Suppressor macrophage treated with lipopolysaccharide for 4 hours (primary cell): Measurements from ENCODE around the gene ANKEF1.
"Not testable (repeated sequence)": the region's sequence is repeated elsewhere in the genome, so short reads cannot be mapped to it uniquely, and the experiment has no call there.

Experiments
- DNase-seq: peaks from one replicate; pipeline ENCODE4 v3.0.0-alpha.2; 2020

Gene ANKEF1

DNA sequence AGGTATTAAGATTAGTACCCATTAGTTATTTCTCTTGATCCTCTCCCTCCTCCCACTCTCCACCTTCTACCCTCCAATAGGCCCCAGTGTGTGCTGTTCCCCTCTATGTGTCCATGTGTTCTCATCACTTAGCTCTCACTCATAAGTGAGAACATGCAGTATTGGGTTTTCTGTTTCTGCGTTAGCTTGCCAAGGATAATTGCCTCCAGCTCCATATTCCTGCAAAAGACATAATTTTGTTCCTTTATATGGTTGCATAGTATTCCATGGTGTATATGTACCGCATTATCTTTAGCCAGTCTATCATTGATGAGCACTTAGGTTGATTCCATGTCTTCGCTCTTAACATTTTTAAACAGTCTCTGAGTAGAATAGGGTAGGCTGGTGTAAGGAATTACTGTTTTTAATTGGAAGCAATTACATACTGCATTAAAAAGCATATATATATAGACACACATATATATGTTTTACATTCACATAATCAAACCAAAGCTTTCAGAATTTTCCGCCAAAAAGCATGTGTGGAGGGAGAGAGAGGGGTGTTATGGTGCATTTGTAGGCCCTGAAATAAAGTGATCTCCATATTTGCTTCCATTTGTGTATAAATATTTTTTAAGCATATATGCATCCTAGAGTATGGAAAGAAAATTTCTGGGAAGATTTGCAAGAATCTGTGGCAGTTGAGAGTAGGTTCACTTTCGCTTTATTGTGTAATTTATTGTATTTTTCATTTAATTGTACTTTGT, 709 bp upstream of the ANKEF1 start:
- DNase-seq: no peak

DNA sequence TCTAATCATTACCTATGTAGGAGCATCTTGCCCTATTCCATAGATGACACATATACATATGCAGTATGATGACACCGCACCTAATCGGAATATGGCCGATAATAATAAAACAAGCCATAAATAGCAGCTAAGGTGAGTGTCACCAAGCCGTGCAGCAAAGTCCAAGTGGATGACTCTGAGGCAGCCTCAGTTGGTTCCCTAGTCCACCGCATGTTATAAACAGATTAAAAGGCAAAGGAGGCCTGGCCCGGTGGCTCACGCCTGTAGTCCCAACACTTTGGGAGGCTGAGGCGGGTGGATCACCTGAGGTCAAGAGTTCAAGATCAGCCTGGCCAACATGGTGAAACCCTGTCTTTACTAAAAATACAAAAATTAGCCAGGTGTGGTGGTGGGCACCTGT, 1.5 kb downstream of the ANKEF1 start:
- not testable (repeated sequence) for DNase-seq

DNA sequence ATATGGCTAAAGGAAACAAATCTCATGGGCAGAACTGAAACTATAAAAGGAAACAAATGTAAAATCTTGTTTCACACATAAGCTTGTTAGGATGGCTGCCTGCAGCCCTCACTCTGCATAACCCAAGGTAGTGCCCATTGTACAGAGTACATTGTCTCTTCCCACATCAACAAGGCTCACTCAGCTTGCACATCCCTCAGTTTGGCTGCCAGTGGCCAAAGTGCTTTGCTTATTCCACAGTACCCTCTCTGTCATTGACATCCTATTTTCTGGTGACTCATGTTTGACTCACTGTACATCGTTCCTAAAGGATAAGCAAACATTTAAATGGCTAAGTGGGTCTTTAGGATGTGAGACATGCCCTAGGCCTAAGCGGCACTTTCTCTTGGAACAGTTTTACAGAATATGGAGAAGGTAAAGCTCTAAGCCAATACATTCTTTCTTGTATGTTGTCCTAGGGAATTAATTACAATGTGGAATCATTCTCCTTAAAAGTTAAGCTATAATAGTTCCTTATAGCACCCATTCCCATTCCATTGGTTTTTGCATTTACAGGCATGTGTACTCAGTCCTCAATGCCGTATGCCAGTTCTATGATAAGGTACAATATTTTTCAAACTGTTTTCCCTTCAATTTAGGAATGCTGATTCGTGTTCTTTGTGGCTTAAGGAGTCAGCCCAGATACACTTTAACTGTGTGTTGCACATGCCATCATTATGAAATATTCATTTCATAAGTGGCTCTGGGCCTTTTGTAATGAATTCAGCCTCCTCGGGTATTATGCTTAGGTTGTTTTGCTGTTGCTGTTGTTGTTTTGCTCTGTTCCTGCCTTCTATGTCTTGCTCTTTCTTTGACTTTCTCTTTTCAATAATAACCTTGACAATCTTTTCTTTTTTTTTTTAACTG, 5.5 kb downstream of the ANKEF1 start:
- peak; percentile 45 for DNase-seq

- peak; percentile 30 for DNase-seq
Observed at GRCh38 chr20:10042086-10042485, 7.3 kb downstream of the ANKEF1 start.

GRCh38 chr20:10047427-10047826, 12.6 kb downstream of the ANKEF1 start:
- DNase-seq: peak; percentile 14

DNA sequence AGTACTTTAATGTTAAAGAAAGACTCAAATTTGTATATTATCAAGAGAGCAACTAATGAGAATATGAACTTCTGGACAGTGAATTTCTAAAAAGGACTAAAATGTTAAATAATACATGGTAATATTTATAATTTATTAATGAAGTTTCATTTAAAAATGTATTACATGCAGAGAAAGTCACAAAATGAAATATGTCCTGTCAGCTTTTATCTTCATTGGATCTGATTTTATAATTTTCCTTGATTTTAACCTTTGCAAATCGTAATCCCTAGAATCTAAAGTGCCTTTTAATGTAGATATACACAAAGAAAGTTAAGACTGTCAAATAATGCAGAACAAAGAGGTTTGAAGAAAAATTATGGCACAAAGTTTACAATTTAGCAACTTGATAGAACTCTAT, 16.4 kb downstream of the ANKEF1 start:
- DNase-seq: no peak

DNA sequence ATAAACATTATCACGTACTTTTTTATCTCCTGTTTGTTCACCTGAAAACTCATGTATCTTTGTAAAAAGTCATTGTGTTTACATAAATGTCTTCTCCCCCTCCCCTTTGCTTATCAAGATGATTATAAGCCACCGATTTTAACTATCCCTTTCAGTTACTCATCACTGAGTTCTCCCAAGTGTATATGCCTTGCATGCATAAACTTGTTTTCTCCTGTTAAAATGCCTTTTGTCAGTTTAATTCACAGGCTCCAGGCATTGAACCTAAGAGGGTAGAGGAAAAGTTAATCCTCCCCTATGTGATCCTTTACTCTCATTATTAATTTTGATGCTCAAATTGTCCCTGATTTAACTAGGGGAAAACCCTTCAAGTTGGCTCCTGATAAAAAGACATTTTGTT, 24.2 kb downstream of the ANKEF1 start:
- no peak for DNase-seq

DNA sequence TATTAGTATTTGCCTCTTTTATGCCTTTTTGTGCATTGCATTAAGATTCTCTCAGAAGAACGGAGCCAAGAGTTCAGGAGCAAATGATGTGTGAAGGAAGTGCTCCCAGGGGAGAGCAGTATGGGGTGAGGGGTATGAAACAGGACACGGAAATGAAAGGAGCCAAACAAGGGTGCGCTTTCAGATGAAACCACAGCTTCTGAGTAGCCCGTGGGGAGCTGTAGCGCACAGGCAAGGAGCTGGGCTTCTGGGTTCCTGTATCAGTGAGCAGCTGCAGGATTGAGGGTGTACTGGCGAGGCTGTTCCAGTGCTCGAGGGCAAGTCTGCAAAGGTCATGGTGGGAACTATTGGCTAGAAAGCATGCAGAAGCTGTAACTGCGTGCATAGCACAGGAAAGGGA, 25.4 kb downstream of the ANKEF1 start:
- no peak for DNase-seq

DNA sequence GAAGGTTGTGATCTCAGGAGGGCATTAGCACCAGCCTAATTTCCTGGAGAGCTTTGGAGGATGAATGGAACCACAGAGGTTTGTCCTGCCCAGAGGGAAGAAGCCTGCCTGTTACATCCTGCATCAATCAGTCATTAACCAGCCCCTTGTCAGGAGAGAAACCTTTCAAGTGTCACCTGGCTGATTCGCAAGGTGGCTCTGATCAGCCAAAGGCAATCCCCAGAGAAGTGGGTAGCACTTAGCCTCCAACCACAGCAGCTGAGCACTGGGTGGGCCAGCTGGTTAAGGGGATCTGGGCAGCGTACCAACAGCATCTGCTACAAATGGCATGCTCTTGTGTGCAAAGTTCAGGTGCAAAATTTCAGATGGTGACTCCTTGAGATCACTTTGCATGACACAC, 26.9 kb downstream of the ANKEF1 start:
- no peak for DNase-seq

- DNase-seq: no peak
Observed at GRCh38 chr20:10063482-10063881, 28.7 kb downstream of the ANKEF1 start.

DNA sequence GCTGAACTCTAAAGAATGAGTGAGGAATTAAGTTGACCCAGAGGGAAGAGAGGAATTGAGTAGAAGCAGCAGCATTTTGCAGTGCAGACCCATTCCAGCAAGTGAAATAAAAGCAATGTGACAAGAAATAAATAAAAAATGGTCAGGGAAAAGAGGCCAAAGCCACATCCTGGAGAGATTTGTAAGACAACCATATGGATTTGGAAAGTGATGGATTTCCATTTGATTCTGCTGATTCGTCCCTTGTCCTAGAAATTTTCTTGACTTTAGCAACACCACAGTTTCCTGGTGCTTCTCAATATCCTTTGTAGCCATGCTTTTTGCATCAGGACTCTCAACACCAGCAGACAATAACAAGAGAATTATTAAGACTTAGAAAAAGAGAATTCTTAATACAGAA, 29.8 kb downstream of the ANKEF1 start:
- no peak for DNase-seq

DNA sequence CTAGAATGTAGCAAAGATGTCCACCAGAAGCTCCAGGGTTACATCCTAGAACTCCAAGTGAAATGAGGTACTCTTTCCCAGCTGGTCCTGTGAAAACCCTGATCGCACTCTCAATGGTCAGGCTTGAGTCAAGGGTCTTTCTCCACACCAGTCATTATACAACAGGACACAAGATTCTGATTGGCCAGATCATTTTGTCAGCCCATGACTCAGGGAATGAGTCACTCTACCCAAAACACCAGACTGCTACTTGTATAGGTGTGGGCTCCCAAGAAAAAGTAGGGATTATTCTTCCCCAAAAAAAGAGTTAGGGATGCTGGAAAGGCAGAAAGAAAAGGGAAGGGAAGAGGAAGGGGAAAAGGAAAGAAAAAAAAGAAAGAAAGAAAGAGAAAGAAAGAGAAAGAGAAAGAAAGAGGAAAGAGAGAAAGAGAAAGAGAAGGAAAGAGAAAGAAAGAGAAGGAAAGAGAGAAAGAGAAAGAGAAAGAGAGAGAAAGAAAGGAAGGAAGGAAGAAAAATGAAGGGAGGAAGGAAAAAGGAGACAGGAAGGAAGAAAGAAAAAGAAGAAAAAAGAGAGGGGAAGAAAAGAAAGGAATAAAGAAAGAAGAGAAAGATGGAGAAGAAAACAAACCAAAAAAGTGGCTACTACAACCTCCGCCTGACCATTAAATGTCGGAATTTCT, 30.5 kb downstream of the ANKEF1 start:
- DNase-seq: no peak

- DNase-seq: no peak
Observed at GRCh38 chr20:10067321-10067720, 32.5 kb downstream of the ANKEF1 start.

DNA sequence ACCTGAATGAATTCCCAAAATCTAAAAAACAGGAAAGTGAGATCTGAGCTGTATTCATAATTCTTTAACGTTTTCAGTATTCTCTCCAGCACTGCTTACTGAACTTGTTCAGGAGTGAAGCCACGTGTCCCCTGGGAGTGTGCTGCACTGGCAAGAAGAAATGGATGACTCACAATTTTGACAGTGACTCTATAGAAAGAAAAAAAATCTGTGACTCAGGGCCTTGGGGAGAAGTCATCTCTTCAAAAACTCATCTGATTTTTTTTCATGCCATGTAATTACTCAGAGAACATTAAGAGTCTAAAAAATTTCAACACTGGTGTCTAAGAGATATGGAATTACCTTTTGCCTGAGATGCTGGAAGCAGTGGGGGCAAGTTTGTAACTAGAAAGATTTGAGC, 39.7 kb downstream of the ANKEF1 start:
- peak; percentile 70 for DNase-seq

DNA sequence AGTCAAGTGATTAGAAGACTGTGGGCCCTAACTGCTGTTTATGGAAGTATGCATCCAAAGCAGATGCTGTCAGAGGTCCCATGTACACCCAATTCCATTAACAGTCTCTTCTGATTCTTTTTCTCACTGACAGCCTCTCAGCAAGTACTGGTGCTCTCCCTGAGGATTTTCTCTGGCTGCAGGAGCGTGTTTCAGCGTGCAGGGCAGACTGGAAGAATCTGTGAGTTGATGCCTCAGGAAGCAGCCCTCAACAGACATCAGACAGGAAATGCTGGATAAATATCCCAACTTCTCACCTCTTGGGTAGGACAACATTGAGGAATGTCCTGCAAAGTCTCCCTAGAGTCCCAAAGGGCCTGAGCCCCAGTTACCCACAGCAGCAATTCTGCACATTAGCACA, 40.8 kb downstream of the ANKEF1 start:
- DNase-seq: no peak

DNA sequence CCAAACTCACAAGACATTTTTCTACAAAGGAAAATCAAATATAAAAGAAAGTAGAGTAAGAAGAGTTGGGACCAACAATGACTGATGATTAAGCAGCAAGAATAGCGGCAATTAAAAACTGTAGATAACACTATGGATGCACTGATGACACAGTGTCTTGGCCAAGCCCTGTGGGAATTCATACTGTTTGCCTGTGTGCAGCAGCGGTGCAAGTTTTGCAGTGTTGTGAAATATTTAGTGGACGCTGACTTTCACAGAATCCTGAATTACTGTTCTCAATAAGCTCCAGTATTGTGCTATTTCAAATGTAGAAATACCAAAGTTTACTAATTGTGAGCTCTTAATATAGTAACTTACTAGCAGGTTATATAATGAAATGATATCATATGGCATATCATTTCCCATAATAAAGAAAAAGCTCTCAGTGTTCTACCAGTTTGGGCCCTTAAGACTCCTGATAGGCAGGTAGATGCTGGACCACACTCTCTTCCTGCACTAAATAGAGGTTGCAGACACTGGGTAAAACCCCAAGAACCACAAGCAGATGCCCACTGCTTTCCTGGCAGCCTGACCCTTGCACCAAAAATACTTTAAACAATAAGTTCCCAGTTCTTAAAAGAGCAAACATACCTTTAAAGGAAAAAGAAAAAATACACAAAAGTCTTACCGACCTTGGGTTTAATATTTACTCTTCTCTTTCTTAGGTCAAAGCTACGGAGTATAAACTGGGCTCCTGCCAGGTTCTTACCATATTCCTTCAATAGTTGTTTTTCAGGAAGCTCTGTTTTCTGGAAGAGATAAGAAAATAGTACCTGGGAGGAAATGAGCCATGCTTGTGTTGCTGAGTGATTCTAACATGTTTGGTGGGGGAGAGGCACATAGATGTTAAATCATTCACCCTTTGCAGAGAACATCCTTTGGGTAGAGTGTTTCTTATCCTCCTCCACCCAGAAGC, 41.6 kb downstream of the ANKEF1 start:
- DNase-seq: no peak

DNA sequence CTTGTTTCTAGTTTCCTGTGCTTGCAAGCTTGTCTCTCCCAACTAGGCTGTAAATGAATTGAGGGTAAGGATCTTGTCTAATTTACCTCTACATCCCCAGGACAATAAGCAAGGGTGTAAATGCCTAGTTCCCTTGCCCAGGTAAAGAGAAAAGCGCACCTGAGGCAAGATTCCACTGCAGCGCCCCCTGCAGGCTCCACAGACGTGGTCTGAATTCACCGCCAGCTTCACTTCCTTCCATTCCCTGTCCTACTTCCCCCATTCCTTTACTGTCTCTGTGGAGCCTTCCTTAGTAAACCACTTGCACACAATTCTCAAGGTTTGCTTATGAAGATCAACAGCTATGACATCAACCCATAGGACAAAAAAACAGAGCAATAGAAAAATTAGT, 42.3 kb downstream of the ANKEF1 start:
- DNase-seq: no peak

GRCh38 chr20:10077886-10078285, 43.1 kb downstream of the ANKEF1 start:
- no peak for DNase-seq

- DNase-seq: no peak
Observed at GRCh38 chr20:10078403-10078802, 43.6 kb downstream of the ANKEF1 start.

- DNase-seq: no peak
Observed at GRCh38 chr20:10079964-10080363, 45.2 kb downstream of the ANKEF1 start.

DNA sequence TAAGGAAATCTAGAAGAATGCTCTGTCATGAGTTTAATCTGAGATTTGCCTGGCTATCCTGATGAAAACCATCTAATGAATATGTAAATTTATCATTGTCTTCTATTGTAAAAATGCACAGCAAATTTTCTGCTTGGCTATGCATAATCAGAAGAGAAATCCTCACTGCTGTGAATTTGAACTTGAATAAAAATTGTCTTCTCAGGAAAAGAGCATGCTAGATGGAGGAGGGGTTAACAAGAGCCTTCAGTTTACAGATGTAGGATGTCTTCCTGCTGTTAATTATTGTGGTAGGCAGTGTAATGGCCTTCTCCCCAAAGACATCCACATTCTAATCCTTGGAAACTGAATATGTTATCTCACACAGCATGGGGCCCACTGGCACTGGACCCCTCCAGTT, 45.8 kb downstream of the ANKEF1 start:
- DNase-seq: no peak

- DNase-seq: no peak
Observed at GRCh38 chr20:10089871-10090587, 55.2 kb downstream of the ANKEF1 start.
